Gastroesophageal sphincter (tissue), 4 donors: Measurements from ENCODE around the gene GALNT10. TPM values are rescaled to one million over a fixed set of nuclear protein-coding genes. Genes with fewer than 3 reads are reported as not detected.

Source experiments
- ATAC-seq: fragments of 150-250 bp; one replicate; pipeline ENCODE4 v1.9.1; 2016; ENCODE audit warnings: mild to moderate bottlenecking, moderate library complexity
- H3K27ac ChIP-seq, 4 donors: fragments of 200-600 bp; sonication (generic) in 3 of 4; 1 replicate in 3 of 4; 2 replicates in 1 of 4; pipeline ENCODE4 v1.5.1; 2016 to 2019
- H3K27me3 ChIP-seq: fragments of 200-600 bp; sonication (generic); one replicate; pipeline ENCODE4 v1.5.1; 2019
- H3K36me3 ChIP-seq, 2 donors: fragments of 200-600 bp; sonication (generic); one replicate each; pipeline ENCODE4 v1.5.1; 2019; ENCODE audit warnings: control low read depth in 1 of 2
- H3K4me1 ChIP-seq, 3 donors: fragments of 200-600 bp; sonication (generic); 1 replicate in 2 of 3; 2 replicates in 1 of 3; pipeline ENCODE4 v1.5.1; 2016 to 2019; ENCODE audit warnings: control low read depth in 2 of 3
- H3K4me3 ChIP-seq, 2 donors: fragments of 200-600 bp; sonication (generic); one replicate each; pipeline ENCODE4 v1.5.1; 2019; ENCODE audit warnings: mild to moderate bottlenecking in 1 of 2, moderate library complexity in 1 of 2
- H3K9me3 ChIP-seq, 3 donors: fragments of 200-600 bp; sonication (generic); one replicate each; pipeline ENCODE4 v1.5.1; 2017 to 2019; ENCODE audit warnings: control low read depth in 2 of 3
- EP300 ChIP-seq: sonication (generic); formaldehyde crosslinking; IDR thresholded peaks from one replicate; pipeline ENCODE4 v1.6.1; 2017; ENCODE audit warnings: antibody characterized with exemption, mild to moderate bottlenecking
- POLR2A ChIP-seq, 2 donors: fragments of 450-650 bp; IDR thresholded peaks; one replicate each; pipeline ENCODE4 v1.6.1; 2017; ENCODE audit warnings: antibody characterized with exemption in 2 of 2, mild to moderate bottlenecking in 2 of 2, moderate library complexity in 1 of 2
- POLR2AphosphoS5 ChIP-seq: sonication (generic); formaldehyde crosslinking; IDR thresholded peaks from one replicate; pipeline ENCODE4 v1.6.1; 2017; ENCODE audit warnings: antibody characterized with exemption
- WGBS, 2 donors: methylation state at CpG; one replicate each; pipeline ENCODE4 v1.1.5; 2018; ENCODE audit warnings: low coverage in 1 of 2; 5-methylcytosine and 5-hydroxymethylcytosine counted together
- total RNA-seq, 4 donors: library from RNA; depleted of rRNA; stranded (reverse); fragments of >200 nt; gene quantifications; one replicate each; pipeline ENCODE4 v1.1.0, GENCODE V29; 2016
- TF ChIP-seq, protein P1 (sequence below), 4 experiments: fragments of 200-600 bp in 2 of 4; fragments of 450-650 bp in 2 of 4; sonication (generic) in 1 of 4; IDR thresholded peaks; one replicate each; pipeline ENCODE4 v1.5.1; 2017 to 2019; ENCODE audit warnings: antibody characterized with exemption in 4 of 4, mild to moderate bottlenecking in 2 of 4, moderate library complexity in 2 of 4

GALNT10 gene
- total RNA-seq, 4 donors from 2014 or later: 19.1 to 49.1 (median 34.0) TPM

DNA sequence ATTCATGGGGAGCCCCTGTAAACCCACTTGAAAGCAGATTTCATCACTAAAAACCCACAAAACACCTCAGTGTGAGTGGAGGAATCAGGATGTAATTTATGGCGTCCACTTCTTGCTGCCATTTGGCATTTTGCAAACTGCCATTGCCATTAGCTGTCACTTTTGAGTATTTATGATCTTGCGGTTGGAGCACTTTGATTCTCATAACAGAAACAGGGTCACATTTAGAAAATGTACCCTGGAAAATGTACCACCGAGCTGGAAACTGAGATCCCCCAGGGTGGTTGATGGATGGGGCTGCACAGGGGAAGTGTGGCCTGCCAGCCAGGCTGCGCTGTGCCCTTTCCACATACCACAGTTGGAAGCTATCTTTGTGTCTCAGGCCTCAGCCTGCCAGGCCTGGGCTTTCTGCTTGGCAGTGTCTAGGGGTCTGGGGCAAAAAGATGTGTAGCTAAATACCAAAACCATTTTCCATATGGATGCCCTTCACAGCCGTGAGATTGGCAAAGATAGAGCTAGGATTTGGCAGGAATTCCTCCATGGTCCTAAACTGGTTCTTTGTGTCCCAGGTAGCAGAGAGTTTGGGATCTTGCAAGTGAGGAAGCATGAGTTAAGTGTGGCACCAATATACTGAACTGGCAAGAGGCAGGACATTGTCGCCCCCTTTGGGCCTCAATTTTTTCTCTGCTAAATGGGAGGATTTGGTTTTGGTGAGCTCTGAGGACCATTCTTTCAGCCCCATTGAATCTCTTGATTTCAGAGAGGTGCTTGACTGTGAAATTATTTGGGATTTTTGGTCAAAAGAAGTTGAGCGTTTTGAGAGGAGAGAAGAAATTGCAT lies 46.2 kb downstream of the GALNT10 start:
- TF ChIP-seq EP300 (no peak), POLR2AphosphoS5 (no peak), POLR2A (IDR thresholded peaks at IDR 0.05) (no peak)
- TF ChIP-seq, protein P1, sequence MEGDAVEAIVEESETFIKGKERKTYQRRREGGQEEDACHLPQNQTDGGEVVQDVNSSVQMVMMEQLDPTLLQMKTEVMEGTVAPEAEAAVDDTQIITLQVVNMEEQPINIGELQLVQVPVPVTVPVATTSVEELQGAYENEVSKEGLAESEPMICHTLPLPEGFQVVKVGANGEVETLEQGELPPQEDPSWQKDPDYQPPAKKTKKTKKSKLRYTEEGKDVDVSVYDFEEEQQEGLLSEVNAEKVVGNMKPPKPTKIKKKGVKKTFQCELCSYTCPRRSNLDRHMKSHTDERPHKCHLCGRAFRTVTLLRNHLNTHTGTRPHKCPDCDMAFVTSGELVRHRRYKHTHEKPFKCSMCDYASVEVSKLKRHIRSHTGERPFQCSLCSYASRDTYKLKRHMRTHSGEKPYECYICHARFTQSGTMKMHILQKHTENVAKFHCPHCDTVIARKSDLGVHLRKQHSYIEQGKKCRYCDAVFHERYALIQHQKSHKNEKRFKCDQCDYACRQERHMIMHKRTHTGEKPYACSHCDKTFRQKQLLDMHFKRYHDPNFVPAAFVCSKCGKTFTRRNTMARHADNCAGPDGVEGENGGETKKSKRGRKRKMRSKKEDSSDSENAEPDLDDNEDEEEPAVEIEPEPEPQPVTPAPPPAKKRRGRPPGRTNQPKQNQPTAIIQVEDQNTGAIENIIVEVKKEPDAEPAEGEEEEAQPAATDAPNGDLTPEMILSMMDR (IDR thresholded peaks at IDR 0.05): no peak
- ATAC-seq: no peak
- peaks cover 5 to 17% (median 8%) of the 10 kb centered on the region in 3 donors for H3K4me1 ChIP-seq
- no peaks in the 10 kb centered on the region for H3K27me3 ChIP-seq
- H3K9me3 ChIP-seq: no peaks in the 10 kb centered on the region
- H3K36me3 ChIP-seq: no peaks in the 10 kb centered on the region
- H3K27ac ChIP-seq: no peak overlapping the region
- H3K4me3 ChIP-seq: no peak overlapping the region
- WGBS, 2 donors: 91 to 93% methylated on average over 4 to 5 of the region's 7 CpGs

DNA sequence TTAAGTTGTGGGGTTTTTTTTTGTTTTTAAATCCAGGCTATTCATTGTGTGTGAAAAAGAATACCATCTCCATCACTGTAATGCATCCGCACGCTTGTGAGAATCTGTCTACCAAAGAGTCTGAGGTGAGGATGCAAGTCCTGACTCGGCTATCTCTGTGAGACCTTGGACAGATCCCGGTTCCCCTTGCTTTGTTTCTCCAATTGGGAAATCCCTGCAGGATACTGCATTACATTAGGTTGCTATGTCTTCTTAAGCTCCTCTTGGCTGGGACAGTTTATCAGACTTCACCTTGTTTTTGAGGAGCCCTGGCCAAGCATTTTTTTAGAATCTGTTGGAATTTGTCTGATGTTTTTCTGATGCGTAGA lies 46.8 kb downstream of the GALNT10 start:
- 98 to 100% methylated on average over 4 to 5 of the region's 5 CpGs for WGBS, 2 donors
- Histone ChIP-seq H3K27ac (no peak overlapping the region), H3K4me3 (no peak overlapping the region), H3K36me3 (no peaks in the 10 kb centered on the region), H3K9me3 (no peaks in the 10 kb centered on the region), H3K4me1 (peaks cover 5 to 22% (median 8%) of the 10 kb centered on the region in 3 donors), H3K27me3 (no peaks in the 10 kb centered on the region)
- TF ChIP-seq EP300: no peak
- no peak for TF ChIP-seq POLR2A (IDR thresholded peaks at IDR 0.05)
- TF ChIP-seq, protein P1 (IDR thresholded peaks at IDR 0.05): no peak
- TF ChIP-seq POLR2AphosphoS5: no peak
- no peak for ATAC-seq

DNA sequence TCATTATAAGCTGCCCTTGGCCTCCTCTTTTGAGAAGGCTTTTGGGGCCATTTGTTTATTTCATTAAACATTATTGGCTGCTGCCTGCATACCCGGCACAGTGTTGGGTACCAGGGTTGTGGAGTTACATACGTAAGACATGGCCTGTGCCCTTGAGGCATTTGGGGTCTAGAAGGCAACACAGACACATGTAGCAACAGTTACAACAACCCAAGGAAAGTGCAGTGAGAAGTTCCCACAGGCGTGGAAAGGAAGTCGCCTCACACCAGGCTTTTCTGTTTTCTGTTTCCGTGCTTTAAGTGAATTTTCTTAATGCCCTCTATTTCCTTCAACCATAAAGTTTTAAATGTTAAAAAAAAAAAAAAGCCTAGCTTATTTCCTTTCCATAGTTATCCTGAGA lies 47.4 kb downstream of the GALNT10 start:
- 70 to 80% methylated on average over 2 to 5 of the region's 5 CpGs for WGBS, 2 donors
- ATAC-seq: no peak
- H3K4me3 ChIP-seq: no peak overlapping the region
- peaks cover 5 to 28% (median 12%) of the 10 kb centered on the region in 3 donors for H3K4me1 ChIP-seq
- H3K9me3 ChIP-seq: no peaks in the 10 kb centered on the region
- no peak for TF ChIP-seq POLR2AphosphoS5
- no peak for TF ChIP-seq EP300
- TF ChIP-seq, protein P1 (IDR thresholded peaks at IDR 0.05): no peak
- TF ChIP-seq POLR2A (IDR thresholded peaks at IDR 0.05): no peak
- H3K36me3 ChIP-seq: no peaks in the 10 kb centered on the region
- no peak overlapping the region for H3K27ac ChIP-seq
- H3K27me3 ChIP-seq: no peaks in the 10 kb centered on the region

DNA sequence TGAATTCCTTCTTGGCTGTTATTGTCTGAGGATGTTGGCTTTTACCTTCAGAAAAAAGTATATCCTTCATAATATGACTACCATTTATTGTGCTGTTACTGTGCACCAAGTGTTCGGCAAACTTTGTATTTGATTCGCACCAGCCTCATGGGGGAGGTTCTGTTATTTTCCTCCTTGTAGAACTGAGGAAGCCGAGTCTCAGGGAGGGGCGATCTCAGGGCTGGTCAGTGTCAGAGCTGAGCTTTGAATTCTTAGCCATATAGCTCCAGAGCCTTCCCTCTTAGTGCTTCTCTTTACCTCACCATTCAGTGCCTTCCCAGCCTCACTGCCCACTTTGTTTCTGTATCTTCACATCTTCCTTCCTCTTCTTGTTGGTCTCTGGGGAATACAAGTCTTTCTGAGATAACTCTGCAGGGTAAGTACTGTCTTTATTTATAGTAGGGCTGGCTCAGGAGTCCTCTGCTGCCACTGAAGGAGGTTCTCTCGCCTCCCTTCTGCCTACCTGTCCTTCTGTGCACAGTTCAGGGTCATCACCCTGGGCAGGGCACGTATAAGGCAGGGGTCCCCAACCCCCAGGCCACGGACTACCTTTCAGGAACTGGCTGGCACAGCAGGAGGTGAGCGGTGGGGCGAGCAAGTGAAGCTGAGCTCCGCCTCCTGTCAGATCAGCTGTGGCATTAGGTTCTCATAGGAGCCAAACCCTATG lies 48.4 kb downstream of the GALNT10 start:
- TF ChIP-seq POLR2A (IDR thresholded peaks at IDR 0.05): no peak
- no peak for TF ChIP-seq POLR2AphosphoS5
- TF ChIP-seq, protein P1 (IDR thresholded peaks at IDR 0.05): no peak
- TF ChIP-seq EP300: no peak
- Histone ChIP-seq H3K27me3 (no peaks in the 10 kb centered on the region), H3K36me3 (no peaks in the 10 kb centered on the region), H3K4me1 (peaks cover 5 to 38% (median 12%) of the 10 kb centered on the region in 3 donors), H3K27ac (peak overlapping the region in 3 of 4 donors; percentile 38 to 57 (median 45)), H3K4me3 (no peak overlapping the region), H3K9me3 (no peaks in the 10 kb centered on the region)
- WGBS, 2 donors: 10 to 19% methylated on average over 4 of the region's 10 CpGs
- no peak for ATAC-seq
